GM10847 (cell line): ENCODE results near the gene KRTAP4-12.
"Not testable (repeated sequence)": the region's sequence is repeated elsewhere in the genome, so short reads cannot be mapped to it uniquely, and the experiment has no call there.

Experiments
- POLR2A ChIP-seq: IDR thresholded peaks from 2 replicates; pipeline ENCODE4 v1.6.1; 2011; ENCODE audit not compliant: insufficient read length; ENCODE audit errors: extremely low read depth

The KRTAP4-12 gene

DNA sequence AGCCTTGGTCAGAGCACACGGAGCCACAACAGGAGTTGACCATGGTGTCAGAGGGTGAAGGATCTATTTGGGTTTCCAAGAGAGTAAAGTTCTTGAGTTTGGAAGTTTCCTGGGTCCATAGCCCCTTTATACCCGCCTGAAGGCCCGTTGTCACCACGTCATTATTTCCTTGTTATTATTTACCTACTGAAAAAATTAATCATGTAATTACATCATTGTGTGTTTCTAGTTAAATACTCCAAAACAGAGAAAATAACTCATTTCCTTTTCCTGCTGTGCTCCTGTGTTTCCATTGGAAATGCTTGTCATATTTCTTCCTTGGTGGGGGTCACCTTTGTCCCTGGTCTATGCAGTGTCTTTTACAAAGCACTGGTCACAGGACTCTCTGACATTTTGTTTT, 25.9 kb downstream of the KRTAP4-12 start, which contains the start of gene KRTAP4-8:
Gene KRTAP4-8, minus strand, starts transcription at position 101 of the 400 bp plus-strand sequence. Its CDS starts 58 bp downstream, at position 43.
- TF ChIP-seq POLR2A: no peak

DNA sequence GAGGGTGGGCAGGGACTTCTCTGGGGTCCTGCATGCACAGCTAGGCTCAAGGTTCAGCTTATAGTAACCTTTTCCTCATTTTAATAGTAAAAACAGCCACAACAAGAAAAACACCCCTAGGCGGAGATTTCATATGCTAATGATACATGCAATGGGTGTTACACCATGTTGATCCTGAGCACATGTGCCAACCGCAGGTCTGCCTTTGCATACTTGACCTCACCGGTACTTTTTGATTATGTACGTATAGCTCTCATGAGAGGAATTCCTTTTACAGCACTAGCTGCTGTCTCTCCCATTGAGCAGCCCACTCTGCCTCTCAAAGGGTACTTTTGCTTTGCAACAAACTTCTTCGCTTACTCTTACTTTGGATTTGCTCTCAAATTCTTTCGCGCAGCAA, 27.9 kb downstream of the KRTAP4-12 start:
- no peak for TF ChIP-seq POLR2A

DNA sequence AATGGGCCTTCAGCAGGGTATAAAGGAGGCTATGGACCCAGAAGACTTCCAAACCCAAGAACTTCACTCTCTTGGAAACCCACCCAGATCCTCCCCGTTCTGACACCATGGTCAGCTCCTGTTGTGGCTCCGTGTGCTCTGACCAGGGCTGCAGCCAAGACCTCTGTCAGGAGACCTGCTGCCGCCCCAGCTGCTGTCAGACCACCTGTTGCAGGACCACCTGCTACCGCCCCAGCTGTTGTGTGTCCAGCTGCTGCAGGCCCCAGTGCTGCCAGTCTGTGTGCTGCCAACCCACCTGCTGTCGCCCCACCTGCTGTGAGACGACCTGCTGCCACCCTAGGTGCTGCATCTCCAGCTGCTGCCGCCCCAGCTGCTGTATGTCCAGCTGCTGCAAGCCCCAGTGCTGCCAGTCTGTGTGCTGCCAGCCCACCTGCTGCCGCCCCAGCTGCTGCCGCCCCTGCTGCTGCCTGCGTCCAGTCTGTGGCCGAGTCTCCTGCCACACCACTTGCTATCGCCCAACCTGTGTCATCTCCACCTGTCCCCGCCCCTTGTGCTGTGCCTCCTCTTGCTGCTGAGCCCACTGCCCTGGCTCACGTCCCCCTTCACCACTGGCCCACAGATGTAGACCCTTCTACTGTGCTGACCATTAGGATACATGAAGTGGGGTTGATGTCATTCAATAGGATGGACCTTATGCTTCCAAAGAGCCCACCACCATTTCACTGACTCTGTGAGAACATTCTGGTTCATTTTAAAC, 39.7 kb downstream of the KRTAP4-12 start, which contains the start of gene KRTAP4-7:
Gene KRTAP4-7, plus strand, starts transcription at position 51 of the 757 bp plus-strand sequence. Its CDS starts 57 bp downstream, at position 108.
- TF ChIP-seq POLR2A: not testable (repeated sequence)

DNA sequence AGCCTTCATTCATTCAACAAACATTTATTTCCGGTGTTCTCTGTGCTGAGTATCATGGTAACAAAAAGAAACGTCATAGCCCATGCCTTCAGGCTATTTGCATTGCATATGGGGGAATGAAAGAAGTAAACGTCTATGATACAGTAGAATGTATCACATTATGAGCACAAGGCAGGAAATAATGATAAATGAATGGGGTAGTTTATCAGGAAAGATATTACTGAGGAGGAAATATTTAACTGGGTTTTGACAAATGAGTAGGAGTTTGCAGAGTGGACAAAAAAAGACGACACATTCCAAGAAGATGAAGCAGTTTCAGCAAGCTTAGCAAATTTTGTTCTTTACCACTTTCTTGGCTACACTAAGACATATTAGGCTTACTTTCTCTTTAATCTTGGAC, 41.4 kb downstream of the KRTAP4-12 start:
- no peak for TF ChIP-seq POLR2A

DNA sequence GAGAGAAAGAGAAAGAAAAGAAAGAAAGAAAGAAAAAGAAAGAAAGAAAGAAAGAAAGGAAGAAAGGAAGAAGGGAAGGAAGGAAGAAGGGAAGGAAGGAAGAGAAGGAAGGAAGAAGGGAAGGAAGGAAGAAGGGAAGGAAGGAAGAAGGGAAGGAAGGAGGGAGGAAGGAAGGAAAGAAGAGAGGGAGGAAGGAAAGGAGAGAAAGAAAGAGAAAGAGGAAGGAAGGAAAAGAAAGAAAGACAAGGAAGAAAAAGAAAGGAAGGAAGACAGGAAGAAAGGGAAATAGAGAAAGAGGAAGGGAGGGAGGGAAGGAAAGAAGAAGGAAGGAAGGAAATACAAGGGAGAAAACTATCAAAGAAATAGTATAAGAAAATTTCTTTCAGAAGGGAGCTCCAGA, 47.2 kb downstream of the KRTAP4-12 start:
- TF ChIP-seq POLR2A: no peak

DNA sequence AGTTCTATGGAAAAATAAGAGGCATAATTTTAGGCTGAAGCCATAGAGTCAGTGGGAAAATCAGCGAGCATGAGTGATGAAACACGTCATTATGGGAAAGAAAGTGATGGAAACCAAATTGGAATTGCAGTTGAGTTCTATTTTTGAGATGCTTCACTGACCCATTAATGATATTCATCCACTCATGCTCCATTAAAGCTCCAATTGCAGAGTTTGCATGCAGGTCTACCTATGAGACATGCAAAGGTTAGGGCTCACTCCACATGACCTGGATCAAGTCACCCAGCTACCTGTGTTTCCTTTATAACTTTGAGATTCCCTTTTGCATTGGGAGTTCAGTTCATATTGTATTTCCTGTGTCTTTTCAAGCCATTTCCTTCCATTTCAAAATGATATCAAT, 50.3 kb downstream of the KRTAP4-12 start:
- no peak for TF ChIP-seq POLR2A
